Measurements from ENCODE around the gene HPS3. TPM values are rescaled to one million over a fixed set of nuclear protein-coding genes. Genes with fewer than 3 reads are reported as not detected.

HPS3 gene
- polyA plus RNA-seq, 2 of the 4 experiments (the other 2 are of a cell fraction): 28.4 to 48.0 TPM

DNA sequence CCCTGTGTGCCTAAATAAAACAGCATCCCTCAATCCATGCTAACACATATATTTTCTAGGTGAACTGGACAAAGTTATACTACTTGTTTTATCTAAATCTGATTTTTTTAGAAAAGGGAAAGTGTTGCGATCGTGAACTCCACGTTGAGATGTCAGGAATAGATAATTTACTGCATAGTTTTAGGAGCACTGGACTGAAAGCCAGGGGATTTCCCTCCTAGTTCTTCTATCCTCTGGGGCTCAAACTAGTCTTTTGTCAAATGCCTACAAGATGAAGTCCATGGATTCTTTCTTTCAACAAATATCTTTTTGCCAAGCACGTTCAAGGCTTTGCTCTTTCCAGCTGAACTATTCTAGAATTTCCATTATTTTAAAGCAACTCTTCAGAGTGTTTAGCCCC is 617 bp upstream of the HPS3 start (continued):
- no peak; the same call in 1 of the 2 replicates for TF ChIP-seq HDAC2 (IDR thresholded peaks at IDR 0.05)

DNA sequence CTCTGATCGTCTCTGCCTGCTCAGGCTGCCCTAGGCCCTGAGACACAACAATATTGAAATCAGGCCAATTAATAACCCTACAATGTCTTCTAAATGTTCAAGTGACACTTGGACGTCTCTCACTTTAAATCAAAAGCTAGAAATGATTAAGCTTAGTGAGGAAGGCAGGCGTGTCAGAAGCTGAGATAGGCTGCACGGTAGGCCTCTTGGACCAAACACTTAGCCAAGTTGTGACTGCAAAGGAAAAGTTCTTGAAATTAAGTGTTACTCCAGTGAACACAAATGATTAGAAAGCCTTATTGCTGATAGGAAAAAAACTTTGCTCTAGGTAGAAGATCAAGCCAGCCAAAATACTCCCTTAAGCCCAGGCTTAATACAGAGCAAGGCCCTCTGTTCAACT is 2.2 kb downstream of the HPS3 start:
- no peak overlapping the region for H3K4me3 ChIP-seq
- no peak for TF ChIP-seq MYC (IDR thresholded peaks at IDR 0.05; ENCODE audit: borderline replicate concordance, low read length)
- no peak for TF ChIP-seq CBX2 (IDR thresholded peaks at IDR 0.05; ENCODE audit: borderline replicate concordance, low read depth)
- no peak for TF ChIP-seq MAFK (IDR thresholded peaks at IDR 0.05; ENCODE audit: partially characterized antibody)
- no peak for TF ChIP-seq ELK1 (IDR thresholded peaks at IDR 0.05; ENCODE audit: low read depth, low read length)
- no peak for TF ChIP-seq SMC3 (IDR thresholded peaks at IDR 0.05)
- TF ChIP-seq, protein P1, sequence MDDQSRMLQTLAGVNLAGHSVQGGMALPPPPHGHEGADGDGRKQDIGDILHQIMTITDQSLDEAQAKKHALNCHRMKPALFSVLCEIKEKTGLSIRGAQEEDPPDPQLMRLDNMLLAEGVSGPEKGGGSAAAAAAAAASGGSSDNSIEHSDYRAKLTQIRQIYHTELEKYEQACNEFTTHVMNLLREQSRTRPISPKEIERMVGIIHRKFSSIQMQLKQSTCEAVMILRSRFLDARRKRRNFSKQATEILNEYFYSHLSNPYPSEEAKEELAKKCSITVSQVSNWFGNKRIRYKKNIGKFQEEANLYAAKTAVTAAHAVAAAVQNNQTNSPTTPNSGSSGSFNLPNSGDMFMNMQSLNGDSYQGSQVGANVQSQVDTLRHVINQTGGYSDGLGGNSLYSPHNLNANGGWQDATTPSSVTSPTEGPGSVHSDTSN (IDR thresholded peaks at IDR 0.05): no peak
- TF ChIP-seq CBX8 (IDR thresholded peaks at IDR 0.05): no peak
- TF ChIP-seq CEBPB (IDR thresholded peaks at IDR 0.05): no peak
- no peak for TF ChIP-seq TP53 (CRISPR knock-in tag; IDR thresholded peaks at IDR 0.05)
- TF ChIP-seq BHLHE40 (IDR thresholded peaks at IDR 0.05; ENCODE audit: low read depth, low read length): no peak
- no peak for TF ChIP-seq RFX5 (IDR thresholded peaks at IDR 0.05)
- TF ChIP-seq HOXB13 (CRISPR knock-in tag; IDR thresholded peaks at IDR 0.05; ENCODE audit: low read depth): no peak
- no peak for TF ChIP-seq PHF8 (IDR thresholded peaks at IDR 0.05; ENCODE audit: borderline replicate concordance, low read depth)
- no peak for TF ChIP-seq MAZ (IDR thresholded peaks at IDR 0.05; ENCODE audit: borderline replicate concordance, low read depth, low read length)

DNA sequence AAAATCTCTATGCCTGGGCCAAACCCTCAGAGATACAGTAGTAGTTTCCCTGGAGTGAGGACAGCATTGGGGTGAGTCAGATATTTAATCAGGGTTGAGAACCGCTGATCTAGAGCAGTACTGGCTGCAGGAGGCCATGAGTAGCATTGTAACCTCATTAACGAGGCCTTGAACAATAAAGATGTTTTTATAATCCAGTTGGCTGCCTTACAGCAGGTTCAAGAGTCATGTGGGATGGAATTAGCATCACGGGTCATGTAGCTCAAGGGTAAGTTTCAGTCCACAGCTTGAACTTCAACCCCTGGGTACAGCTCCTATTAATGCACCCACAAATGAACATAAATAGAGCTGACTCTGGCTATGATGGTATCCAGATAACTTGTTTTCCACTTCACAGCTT is 5.1 kb downstream of the HPS3 start:
- Histone ChIP-seq H3K4me2 (peak overlapping the region; percentile 5; the same call in 2 of the 3 replicates), H3K4me3 (no peak overlapping the region), H3K4me1 (peaks cover 33% of the 10 kb centered on the region), H3K9me3 (no peaks in the 10 kb centered on the region), H3K27ac (no peak overlapping the region)
- TF ChIP-seq RAD21 (conservative IDR thresholded peaks at IDR 0.05 in 1 of 2, IDR thresholded peaks at IDR 0.05 in 1 of 2) (no peak), RCOR1 (IDR thresholded peaks at IDR 0.05; ENCODE audit: low read depth, low read length) (no peak), ESRRA (IDR thresholded peaks at IDR 0.05; ENCODE audit: borderline replicate concordance, low read length) (no peak), BHLHE40 (IDR thresholded peaks at IDR 0.05; ENCODE audit: low read depth, low read length) (no peak), ELK1 (IDR thresholded peaks at IDR 0.05; ENCODE audit: low read depth, low read length) (no peak), CHD2 (IDR thresholded peaks at IDR 0.05; ENCODE audit: low read length, partially characterized antibody) (no peak), CBX8 (IDR thresholded peaks at IDR 0.05) (no peak), CEBPB (IDR thresholded peaks at IDR 0.05) (no peak), ZNF302 (CRISPR knock-in tag; IDR thresholded peaks at IDR 0.05) (no peak), MYC (IDR thresholded peaks at IDR 0.05; ENCODE audit: borderline replicate concordance, low read length) (no peak), MAX (IDR thresholded peaks at IDR 0.05) (no peak), TFCP2L1 (CRISPR knock-in tag; IDR thresholded peaks at IDR 0.05) (no peak), NFE2L2 (conservative IDR thresholded peaks at IDR 0.05; ENCODE audit: low read length) (no peak), RFX5 (IDR thresholded peaks at IDR 0.05) (no peak), HEYL (CRISPR knock-in tag; IDR thresholded peaks at IDR 0.05) (no peak), POLR2AphosphoS2 (conservative IDR thresholded peaks at IDR 0.05; ENCODE audit: low read length) (no peak), HMGXB4 (CRISPR knock-in tag; IDR thresholded peaks at IDR 0.05; ENCODE audit: borderline replicate concordance) (no peak), ZFP36 (IDR thresholded peaks at IDR 0.05; ENCODE audit: borderline replicate concordance, partially characterized antibody) (no peak)
- DNase-seq (ENCODE audit: low read depth in 1 of 2, low spot score in 1 of 2) (no peak), FAIRE-seq (no peak), ATAC-seq (no peak)
- WGBS (ENCODE audit: missing lambda C conversion rate): 58% methylated on average over 3 of the region's 3 CpGs
- CTCF ChIA-PET: interaction anchor here (0.9 to 1.1 kb wide), 5 partner anchors 11 to 200 kb away, joined by 3 to 5 read pairs (median 4); no protein-coding TSS in a partner anchor
- POLR2A ChIA-PET: no interaction called here

More for the DNA sequence above, 2.2 kb downstream of the HPS3 start:
- no peaks in the 10 kb centered on the region for H3K9me3 ChIP-seq
- CTCF ChIA-PET: interaction anchor here (0.7 to 2.6 kb wide), 6 partner anchors 9 to 203 kb away, joined by 3 to 17 read pairs (median 4); no protein-coding TSS in a partner anchor
- peaks cover 44% of the 10 kb centered on the region for H3K4me1 ChIP-seq
- no peak for DNase-seq (ENCODE audit: low read depth in 1 of 2, low spot score in 1 of 2)
- POLR2A ChIA-PET: no interaction called here
- no peak for ATAC-seq
- FAIRE-seq: no peak
- H3K27ac ChIP-seq: 0 out of 6 replicates have a peak overlapping the region, but pooled peaks of 1 of the 2 experiments have one; percentile 15
- peak overlapping the region; percentile 97 for H3K4me2 ChIP-seq
- WGBS (ENCODE audit: missing lambda C conversion rate): 73% methylated on average over 4 of the region's 4 CpGs
